Cardiac muscle cell (in vitro differentiated cells and primary cell): ENCODE data around the gene MYLK. TPM values are rescaled to one million over a fixed set of nuclear protein-coding genes. Genes with fewer than 3 reads are reported as not detected.

Experiments used
- DNase-seq, 2 donors: peaks; one replicate each; pipeline versions ENCODE4 v3.0.0 to v3.0.0-alpha.2; 2010 to 2017; ENCODE audit warnings: low read depth in 1 of 2, low spot score in 1 of 2
- H3K27ac ChIP-seq: fragments of 200-600 bp; sonication (generic); 2 replicates; pipeline ENCODE4 v1.5.1; 2016
- H3K27me3 ChIP-seq: fragments of 200-600 bp; sonication (generic); 2 replicates; pipeline ENCODE4 v1.6.0; 2016; ENCODE audit warnings: control low read depth
- H3K36me3 ChIP-seq: fragments of 200-600 bp; sonication (generic); 2 replicates; pipeline ENCODE4 v1.5.1; 2016; ENCODE audit warnings: control low read depth
- H3K4me1 ChIP-seq: fragments of 200-600 bp; sonication (generic); 2 replicates; pipeline ENCODE4 v1.8.1; 2017; ENCODE audit warnings: low read depth, mild to moderate bottlenecking, mixed run types
- H3K4me3 ChIP-seq: fragments of 200-600 bp; sonication (generic); 2 replicates; pipeline ENCODE4 v1.5.1; 2016; ENCODE audit warnings: mild to moderate bottlenecking
- H3K9me3 ChIP-seq: fragments of 200-600 bp; sonication (generic); 2 replicates; pipeline ENCODE4 v1.5.1; 2017; ENCODE audit warnings: low read depth, mild to moderate bottlenecking, control low read depth
- polyA plus RNA-seq: library from polyadenylated mRNA; unstranded; fragments of >200 nt; fragmentation: Nextera tagmentation; extraction: Ambion mirVana; gene quantifications from 2 replicates; pipeline ENCODE4 v1.2.1, GENCODE V29; 2016
- total RNA-seq: library from RNA; depleted of rRNA; stranded (reverse); fragments of >200 nt; gene quantifications from 2 replicates; pipeline ENCODE4 v1.2.3, GENCODE V29; 2016
- TF ChIP-seq, protein P1 (sequence below): IDR thresholded peaks from 2 replicates; pipeline ENCODE4 v1.5.1; 2012; ENCODE audit warnings: low read depth, mild to moderate bottlenecking, low read length

MYLK gene
- total and polyA plus RNA-seq, 2 experiments from 2014 or later, result 2.0 to 5.8 TPM

DNA sequence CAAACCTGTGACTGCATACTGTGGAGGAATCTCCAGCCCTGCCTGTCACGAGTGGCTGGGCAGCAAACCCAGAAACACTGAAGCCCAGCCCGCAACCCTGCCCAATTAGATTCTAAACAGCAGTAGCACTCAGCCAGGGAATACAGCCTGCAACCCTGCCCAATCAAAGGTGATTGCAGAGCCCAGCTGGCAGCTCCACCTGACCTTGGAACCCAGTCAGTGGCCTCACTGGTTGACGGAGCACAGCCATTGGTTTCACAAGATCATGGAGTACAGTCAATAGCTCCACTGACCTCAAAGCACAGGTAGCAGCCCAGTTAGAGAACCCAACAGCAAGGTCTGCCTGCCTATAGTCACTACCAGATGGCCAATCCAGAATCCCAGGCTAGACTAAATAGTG, 35.2 kb upstream of the MYLK start:
- TF ChIP-seq, protein P1, sequence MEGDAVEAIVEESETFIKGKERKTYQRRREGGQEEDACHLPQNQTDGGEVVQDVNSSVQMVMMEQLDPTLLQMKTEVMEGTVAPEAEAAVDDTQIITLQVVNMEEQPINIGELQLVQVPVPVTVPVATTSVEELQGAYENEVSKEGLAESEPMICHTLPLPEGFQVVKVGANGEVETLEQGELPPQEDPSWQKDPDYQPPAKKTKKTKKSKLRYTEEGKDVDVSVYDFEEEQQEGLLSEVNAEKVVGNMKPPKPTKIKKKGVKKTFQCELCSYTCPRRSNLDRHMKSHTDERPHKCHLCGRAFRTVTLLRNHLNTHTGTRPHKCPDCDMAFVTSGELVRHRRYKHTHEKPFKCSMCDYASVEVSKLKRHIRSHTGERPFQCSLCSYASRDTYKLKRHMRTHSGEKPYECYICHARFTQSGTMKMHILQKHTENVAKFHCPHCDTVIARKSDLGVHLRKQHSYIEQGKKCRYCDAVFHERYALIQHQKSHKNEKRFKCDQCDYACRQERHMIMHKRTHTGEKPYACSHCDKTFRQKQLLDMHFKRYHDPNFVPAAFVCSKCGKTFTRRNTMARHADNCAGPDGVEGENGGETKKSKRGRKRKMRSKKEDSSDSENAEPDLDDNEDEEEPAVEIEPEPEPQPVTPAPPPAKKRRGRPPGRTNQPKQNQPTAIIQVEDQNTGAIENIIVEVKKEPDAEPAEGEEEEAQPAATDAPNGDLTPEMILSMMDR, result no peak
- H3K9me3 ChIP-seq, result no peaks in the 10 kb centered on the region
- peaks cover 12% of the 10 kb centered on the region for H3K36me3 ChIP-seq
- DNase-seq, result no peak
- H3K4me3 ChIP-seq, result no peak overlapping the region
- no peaks in the 10 kb centered on the region for H3K4me1 ChIP-seq
- H3K27ac ChIP-seq, result no peak overlapping the region
- H3K27me3 ChIP-seq, result no peaks in the 10 kb centered on the region

DNA sequence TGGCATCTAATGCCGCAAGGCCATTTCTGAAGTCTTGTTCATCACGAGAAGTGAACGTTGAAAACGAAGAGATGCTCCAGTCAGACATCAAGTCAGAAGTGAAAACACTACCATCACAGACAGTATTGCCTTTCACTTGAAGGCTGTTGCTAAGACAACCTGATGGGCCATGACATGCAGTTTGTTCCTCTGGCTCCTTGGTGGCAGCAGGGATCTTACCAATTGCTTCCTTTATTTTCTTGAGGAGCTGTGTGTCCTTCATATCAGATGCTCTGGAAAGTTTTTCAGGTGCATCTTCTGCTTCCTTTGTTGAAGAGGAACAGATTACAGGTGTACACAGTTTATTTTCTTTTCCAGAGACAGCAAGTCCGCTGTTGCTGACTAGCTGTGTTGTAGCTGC, 30.7 kb upstream of the MYLK start:
- DNase-seq, result no peak
- Histone ChIP-seq H3K27me3 (no peaks in the 10 kb centered on the region), H3K36me3 (peaks cover 15% of the 10 kb centered on the region), H3K9me3 (no peaks in the 10 kb centered on the region), H3K4me3 (no peak overlapping the region), H3K4me1 (no peaks in the 10 kb centered on the region), H3K27ac (no peak overlapping the region)
- TF ChIP-seq, protein P1, result no peak

DNA sequence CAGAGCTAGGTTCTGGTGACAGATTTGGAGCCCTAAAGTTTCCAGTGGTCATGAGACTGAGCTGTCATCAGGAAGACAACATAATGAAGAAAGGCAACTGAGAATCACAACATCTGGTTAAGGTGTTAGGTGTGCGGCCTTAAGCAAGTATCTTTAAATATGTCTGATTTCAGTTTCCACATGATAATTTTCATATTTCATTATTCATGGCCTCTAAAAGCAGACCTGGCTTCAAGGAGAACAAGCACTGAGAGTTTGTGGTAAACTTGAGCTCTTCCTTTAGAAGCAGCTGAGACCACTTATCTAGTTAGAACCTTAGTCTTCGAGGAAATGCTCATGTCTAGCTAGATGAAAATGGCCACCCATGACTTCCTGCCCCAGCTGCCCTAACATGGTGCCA, 25.7 kb upstream of the MYLK start:
- no peaks in the 10 kb centered on the region for H3K9me3 ChIP-seq
- no peak overlapping the region for H3K27ac ChIP-seq
- no peak overlapping the region for H3K4me3 ChIP-seq
- DNase-seq, result no peak
- H3K4me1 ChIP-seq, result no peaks in the 10 kb centered on the region
- H3K36me3 ChIP-seq, result peaks cover 7% of the 10 kb centered on the region
- no peaks in the 10 kb centered on the region for H3K27me3 ChIP-seq
- TF ChIP-seq, protein P1, result no peak

DNA sequence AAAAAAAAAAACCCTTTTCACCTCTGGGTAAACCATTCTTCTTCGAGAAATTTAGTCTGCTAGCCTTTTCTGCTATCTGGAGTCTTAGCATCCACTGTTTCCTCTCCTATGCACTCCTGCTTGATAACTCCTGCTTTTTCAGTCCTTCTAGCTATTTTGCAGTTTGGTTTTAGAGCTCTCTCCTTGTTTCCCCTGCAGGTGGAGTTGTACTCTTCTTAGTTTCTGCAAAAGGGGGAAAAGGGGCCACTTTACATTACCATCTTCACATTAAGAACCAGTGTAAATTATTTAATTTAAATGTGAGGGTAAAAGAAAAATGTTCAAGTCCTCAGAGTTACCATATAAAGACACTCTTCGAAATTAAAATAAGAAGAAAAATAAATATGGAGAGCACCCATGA, 23.6 kb upstream of the MYLK start:
- no peak overlapping the region for H3K4me3 ChIP-seq
- H3K27ac ChIP-seq, result no peak overlapping the region
- no peaks in the 10 kb centered on the region for H3K4me1 ChIP-seq
- H3K36me3 ChIP-seq, result no peaks in the 10 kb centered on the region
- no peaks in the 10 kb centered on the region for H3K9me3 ChIP-seq
- no peaks in the 10 kb centered on the region for H3K27me3 ChIP-seq
- TF ChIP-seq, protein P1, result no peak
- no peak for DNase-seq

DNA sequence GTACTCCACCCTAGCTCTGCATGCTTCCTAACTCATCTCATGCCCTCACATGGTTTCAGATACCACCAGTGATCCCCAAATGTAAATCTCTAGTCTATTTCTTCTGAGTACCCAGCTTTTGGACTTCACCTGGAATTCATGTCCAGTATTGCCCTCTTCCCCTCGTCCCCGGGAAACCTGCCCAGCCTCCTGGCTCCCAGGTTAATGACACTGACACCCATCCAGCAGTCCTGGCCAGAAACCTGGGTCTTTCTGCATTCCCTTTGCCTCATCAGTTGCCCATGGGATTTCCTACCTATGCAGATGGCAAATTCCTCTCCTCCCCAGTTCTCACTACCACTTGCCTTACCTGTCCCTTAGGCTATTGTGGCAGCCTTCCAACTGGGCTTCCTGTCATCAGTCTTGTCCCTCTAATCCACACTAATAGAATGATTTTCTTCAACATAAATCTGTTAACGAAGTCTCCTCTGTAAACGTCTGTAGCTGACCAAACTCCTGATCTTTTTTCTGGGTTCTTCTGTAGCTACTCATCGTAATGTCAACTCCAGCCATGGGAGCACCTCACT, 15.3 kb upstream of the MYLK start:
- Histone ChIP-seq H3K27ac (no peak overlapping the region), H3K4me1 (no peaks in the 10 kb centered on the region), H3K27me3 (no peaks in the 10 kb centered on the region), H3K36me3 (no peaks in the 10 kb centered on the region), H3K9me3 (no peaks in the 10 kb centered on the region), H3K4me3 (no peak overlapping the region)
- DNase-seq, result no peak
- TF ChIP-seq, protein P1, result no peak

DNA sequence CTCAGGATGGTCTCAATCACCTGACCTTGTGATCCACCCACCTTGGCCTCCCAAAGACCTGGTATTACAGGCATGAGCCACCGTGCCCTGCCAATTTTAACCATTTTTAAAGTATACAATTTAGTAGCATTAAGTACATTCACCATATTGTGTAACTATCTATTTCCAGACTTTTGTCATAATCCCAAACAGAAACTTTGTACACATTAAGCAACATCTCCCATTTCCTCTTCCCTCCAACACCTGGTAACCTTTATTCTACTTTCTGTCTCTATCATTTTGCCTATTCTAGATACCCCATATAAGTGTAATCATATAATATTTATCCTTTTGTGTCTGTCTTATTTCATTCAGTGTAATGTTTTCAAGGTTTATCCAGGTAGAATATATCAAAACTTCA, 8.9 kb upstream of the MYLK start:
- no peak overlapping the region for H3K27ac ChIP-seq
- TF ChIP-seq, protein P1, result no peak
- H3K4me3 ChIP-seq, result no peak overlapping the region
- H3K9me3 ChIP-seq, result no peaks in the 10 kb centered on the region
- H3K36me3 ChIP-seq, result no peaks in the 10 kb centered on the region
- no peaks in the 10 kb centered on the region for H3K4me1 ChIP-seq
- H3K27me3 ChIP-seq, result no peaks in the 10 kb centered on the region
- no peak for DNase-seq
